CD4-positive, alpha-beta T cell treated with Interleukin-4 for 4 hours (primary cell): Measurements from ENCODE around the gene PLD2.
A peak's percentile ranks its signal among the peaks of the same experiment; 100 is the strongest.
"Not testable (repeated sequence)": the region's sequence is repeated elsewhere in the genome, so short reads cannot be mapped to it uniquely, and the experiment has no call there.

Experiments used
- DNase-seq: peaks from one replicate; pipeline ENCODE4 v3.0.0-alpha.2; 2020

Gene PLD2

GRCh38 chr17:4789951-4790704 lies 16.8 kb upstream of the PLD2 start:
- peak; percentile 85 for DNase-seq

GRCh38 chr17:4790705-4791088 lies 16.3 kb upstream of the PLD2 start:
- no peak for DNase-seq

DNA sequence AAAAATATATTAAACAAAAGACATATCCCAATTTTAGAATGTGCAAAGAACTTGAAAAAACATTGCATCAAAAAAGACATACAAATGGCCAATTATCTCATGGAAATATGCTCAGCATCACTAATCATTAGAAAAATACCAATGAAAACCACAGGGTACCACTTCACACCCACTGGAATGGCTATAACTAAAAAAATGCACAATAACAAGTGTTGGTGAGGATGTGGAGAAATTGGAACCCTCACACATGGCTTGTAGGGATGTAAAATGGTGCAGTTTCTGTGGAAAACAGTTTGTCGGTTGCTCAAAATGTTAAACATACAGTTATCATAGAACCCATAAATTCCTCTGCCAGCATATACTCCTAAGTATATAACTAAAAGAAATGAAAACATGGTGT lies 11.8 kb upstream of the PLD2 start:
- DNase-seq, result no peak

- DNase-seq, result no peak
These were observed 10.4 kb upstream of the PLD2 start for GRCh38 chr17:4796552-4796920.

DNA sequence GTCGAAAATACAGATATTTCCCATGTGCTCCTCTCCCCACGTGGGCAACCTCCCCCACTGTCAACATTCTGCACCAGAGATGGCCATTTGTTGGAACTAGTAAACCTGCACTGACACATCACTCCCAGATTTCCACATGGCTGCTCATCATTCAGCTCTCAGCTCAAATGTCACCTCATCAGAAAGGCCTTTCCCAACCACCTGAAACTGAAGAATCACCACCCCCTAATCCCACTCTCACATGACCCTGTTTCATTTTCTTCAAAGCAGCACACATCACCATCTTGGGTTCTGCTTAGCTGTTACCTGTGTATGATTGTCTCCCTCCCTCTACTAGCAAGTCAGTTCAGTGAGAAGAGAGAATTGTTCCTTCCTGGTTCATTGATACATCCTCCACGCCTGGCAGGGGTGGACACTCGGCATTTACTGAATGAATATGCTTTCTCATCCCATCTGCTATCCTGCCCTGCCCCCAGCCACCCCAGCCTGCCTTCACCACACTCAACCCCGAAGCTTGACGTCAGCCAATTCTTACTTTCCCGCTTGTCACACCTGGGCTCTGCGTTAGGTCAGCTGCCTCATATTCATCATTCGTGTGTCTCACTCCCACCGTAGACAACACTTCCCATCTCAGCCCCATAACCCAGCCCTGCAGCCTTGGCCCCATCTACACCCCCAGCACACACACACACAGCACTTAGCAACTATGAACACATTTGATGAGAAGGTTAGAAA lies 6.3 kb upstream of the PLD2 start:
- DNase-seq, result no peak

GRCh38 chr17:4802228-4802627 lies 4.7 kb upstream of the PLD2 start, which contains the start of gene C17orf114:
TSS of gene C17orf114 (minus strand) at chr17:4802328.
- no peak for DNase-seq

- DNase-seq, result no peak
These were observed 536 bp upstream of the PLD2 start for GRCh38 chr17:4806456-4806776.

DNA sequence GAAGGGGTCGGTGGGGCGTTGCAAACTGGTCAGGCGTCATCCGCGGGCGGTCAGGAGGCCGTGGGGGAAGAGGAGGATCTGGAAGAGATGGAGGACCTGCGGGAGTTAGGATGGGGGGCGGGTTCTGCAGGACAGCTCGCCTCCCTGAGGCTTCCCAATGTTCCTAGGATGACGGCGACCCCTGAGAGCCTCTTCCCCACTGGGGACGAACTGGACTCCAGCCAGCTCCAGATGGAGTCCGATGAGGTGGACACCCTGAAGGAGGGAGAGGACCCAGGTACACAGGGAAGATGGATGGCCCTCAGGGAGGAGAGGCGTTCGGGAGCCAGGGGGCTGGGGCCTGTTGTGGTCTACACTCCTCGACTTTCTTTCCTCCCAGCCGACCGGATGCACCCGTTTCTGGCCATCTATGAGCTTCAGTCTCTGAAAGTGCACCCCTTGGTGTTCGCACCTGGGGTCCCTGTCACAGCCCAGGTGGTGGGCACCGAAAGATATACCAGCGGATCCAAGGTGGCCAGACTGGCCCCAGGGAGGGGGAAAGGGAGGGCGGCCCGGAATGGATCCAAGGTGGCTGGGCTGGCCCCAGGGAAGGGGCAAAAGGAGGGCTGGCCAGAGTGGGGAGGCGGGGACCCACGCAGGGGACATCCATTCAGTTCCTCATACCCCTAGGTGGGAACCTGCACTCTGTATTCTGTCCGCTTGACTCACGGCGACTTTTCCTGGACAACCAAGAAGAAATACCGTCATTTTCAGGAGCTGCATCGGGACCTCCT lies 839 bp downstream of the PLD2 start:
- no peak for DNase-seq

DNA sequence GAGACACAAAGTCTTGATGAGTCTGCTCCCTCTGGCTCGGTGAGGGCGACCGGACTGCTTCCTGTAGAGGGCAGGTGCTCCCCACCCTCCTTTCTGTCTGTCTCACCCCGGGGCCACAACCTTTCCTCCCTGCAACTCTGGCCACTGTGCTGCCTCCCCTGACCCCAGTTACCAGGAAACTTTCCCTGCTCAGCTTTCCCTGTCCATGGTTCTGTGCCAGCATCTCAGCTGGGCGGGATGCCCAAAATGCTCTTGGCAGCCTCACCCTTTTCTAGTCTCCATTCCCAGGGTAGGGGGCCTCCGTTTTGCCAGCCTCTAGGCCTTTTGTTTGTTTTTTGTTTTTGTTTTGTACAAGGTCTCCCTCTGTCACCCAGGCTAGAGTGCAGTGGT lies 1.4 kb downstream of the PLD2 start:
- DNase-seq, result no peak

GRCh38 chr17:4810696-4811290 lies 3.8 kb downstream of the PLD2 start:
- DNase-seq, result no peak

DNA sequence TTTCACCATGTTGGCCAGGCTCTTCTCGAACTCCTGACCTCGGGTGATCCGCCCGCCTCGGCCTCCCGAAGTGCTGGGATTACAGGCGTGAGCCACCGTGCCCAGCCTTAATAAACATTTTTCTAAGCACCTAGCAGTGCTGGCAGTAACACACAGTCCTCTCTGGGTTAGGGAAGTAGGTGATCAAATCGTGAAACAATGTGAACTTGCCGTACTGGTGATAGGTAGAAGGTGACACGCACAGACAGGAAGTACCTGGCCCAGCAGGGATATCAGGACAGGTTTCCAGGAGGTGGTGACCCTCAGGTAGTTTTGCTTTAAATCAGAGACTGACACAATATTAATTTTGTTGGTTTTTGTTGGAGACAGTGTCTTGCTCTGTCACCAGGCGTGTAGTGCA lies 4.5 kb downstream of the PLD2 start:
- DNase-seq, result no peak

GRCh38 chr17:4812690-4813089 lies 5.7 kb downstream of the PLD2 start:
- DNase-seq, result no peak

DNA sequence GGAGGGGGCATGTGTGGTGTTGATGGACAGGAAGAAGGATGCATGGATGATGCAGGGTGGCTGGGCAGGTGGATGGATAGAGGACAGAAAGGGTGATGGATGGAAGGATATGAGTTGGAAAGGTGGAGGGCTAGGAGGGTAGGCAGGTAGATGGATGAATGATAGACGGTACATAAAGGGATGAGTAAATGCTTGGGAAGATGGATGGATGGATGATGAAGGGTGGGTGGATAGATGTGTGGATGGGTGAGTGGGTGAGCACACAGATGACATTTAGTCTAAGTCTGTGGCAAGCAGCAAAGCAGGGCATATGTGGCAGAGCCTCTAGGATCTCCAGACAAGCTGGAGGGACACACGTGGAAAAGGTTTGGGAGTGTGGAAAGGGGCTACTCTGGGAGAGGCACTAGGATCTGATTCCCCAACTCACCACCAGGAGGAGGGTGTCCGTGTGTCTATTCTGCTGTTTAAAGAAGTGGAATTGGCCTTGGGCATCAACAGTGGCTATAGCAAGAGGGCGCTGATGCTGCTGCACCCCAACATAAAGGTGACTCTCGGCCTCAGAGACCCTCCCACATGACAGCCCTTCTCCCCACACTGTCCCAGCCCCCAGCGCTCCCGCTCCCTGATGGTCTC lies 8.2 kb downstream of the PLD2 start:
- no peak for DNase-seq

GRCh38 chr17:4816826-4817225 lies 9.9 kb downstream of the PLD2 start:
- no peak for DNase-seq

- no peak for DNase-seq
These were observed 11.3 kb downstream of the PLD2 start for GRCh38 chr17:4818276-4818675.

DNA sequence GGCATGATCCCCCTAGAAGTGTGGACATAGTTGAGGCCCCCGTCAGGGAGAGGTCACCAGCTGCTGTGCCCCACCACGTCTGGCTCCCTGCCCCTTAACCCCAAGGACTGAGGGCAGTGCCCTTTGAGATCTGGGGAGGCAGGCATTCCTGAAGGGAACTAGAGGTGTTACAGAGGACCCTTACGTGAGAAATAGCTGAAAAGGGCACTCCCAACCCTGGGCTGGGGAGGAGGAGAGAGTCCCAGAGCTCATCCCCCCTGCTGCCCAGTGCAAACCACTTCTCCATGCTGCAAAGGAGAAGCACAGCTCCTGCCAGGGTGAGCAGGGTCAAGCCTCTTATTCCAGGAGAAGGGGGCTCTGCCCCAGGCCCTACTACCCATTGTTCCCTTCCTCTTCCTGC lies 15.9 kb downstream of the PLD2 start:
- no peak for DNase-seq

DNA sequence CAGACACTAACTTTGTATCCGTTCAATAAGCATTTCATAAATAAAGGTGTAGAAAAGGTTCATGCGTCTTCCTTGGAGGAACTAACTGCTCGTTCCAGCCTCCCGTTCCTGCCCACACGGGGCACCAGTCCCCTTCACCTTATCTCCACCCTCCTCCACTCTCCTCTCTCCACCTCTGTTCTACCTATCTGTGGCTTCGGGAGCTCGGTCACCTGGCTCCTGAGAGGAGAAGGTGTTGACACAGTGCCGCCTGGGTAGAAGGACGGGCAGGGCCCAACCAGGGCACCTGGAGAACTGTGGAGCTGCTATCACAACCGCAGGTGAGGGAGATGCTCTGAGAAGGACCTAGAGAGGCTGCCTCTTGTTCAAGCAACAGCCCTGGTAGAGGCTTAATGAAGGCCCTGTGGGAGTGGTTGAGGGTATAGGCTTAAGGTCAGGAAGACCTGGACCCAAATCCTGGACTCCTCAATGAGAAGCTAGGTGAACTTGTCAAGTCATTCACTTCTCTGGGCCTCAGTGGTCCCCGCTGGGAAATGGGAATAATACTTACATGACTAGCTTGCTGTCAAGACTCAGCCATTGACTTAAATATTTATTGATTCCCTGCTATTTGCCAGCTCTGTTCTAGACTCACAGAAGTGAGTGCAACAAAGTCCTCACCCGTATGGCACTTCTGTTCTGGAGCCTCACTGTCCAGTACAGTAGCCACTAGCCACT lies 16.6 kb downstream of the PLD2 start:
- no peak for DNase-seq

GRCh38 chr17:4827399-4827798 lies 20.4 kb downstream of the PLD2 start:
- DNase-seq, result no peak

DNA sequence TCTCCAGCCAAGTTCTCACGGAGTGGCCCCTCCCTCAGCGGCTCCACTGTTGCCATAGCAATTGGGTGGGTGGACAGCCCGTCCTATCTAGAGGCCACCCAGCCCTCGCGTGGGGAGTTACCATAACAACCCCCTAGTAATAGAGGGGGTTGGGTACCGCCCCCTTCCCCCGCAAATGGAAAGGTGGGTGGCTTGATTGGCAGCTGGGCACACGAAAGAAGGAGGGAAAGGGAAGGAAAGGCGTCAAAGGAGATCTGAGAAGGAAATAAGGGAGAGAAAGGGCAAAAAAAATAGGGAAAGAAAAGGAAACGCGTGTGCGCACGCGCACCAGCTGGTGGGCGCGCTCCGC lies 25.9 kb downstream of the PLD2 start:
- DNase-seq, result not testable (repeated sequence)

DNA sequence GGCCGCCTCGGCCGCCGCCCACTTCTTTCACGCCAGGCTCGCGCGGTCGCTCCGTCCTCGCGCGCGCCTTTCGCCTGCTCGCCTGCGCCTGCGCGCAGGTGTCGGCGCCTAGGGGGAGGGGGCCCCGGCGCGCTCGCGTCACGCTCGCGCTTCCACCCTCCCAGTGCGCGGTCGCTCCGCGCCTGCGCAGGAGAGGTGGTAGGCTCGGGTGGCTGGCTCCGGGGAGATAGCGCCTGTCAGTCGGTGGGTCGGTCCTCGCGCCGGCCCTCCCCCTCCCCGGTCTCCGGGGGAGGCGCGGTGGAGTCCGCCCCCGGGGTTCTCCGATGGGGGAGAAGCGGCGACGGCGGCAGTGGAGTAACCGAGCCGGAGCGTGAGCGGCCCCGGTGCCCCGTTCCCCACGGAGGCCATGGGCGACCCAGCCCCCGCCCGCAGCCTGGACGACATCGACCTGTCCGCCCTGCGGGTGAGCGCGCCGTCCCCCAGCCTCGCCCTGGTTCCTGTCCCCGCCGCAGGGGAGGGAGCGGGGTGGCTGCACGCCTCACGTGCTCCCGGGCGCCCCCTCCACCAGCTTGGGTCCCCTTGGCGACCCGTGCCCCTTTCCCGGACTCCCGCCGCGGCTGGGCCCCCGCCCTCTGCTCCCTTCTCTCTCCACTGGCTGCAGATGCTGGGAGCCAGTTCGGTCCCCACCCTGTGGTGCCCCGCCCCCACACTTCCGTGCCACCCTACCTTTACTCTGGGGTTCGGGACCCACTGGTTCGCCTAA lies 26.4 kb downstream of the PLD2 start, which contains the start of gene MINK1:
TSS of gene MINK1 (plus strand) at position 163 of the 763 bp plus-strand sequence. CDS start at position 407, 244 bp downstream.
- DNase-seq, result peak; percentile 92

DNA sequence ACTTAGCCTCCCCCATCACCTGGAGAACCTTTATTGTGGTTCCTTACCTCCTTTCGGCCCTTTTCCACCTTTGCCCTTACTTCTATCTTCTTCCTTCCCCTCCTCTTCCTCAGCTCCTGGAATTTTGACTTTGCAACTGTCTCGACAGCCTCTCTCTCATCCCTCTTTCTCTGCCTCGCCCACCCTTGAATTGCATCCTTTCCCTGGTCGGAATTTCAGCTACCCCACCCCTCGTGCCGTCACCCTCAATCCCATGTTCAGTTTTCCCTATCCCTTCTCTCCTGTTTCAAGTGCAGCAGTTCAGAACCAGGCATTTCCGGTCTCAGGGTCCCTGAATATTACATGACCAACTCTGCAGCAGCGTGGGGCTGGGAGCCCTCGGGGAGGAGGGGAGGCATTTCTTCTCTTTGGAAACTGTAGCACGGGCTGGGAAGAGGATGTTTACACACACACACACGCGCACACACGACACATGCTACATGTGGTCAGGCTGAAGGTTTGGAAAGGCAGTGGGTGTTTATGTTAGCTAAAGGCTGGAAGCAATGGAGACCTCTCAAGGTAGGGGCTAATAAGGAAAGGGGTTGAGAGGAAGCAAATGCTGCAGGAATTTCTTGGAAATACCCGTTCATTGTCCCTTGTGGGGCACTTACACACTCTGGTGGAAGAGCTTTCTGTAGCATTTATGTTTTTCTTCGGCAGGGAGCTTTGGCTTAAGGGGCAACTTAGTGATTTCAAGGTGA lies 27.2 kb downstream of the PLD2 start:
- DNase-seq, result no peak
